DOHH2 (cell line): ENCODE measurements around the gene EDN1.

Experiments
- CTCF ChIP-seq: fragments of 200-600 bp; sonication (generic); IDR thresholded peaks from one replicate; pipeline ENCODE4 v1.5.1; 2014; ENCODE audit warnings: antibody characterized with exemption, mild to moderate bottlenecking, low read depth, low read length; ENCODE audit not compliant: poor library complexity, severe bottlenecking
- EZH2phosphoT487 ChIP-seq: fragments of 200-600 bp; sonication (generic); IDR thresholded peaks from 2 replicates; pipeline ENCODE4 v1.6.1; 2017; ENCODE audit warnings: borderline replicate concordance, mild to moderate bottlenecking, antibody characterized with exemption, low read length, moderate library complexity, mixed read lengths

GRCh38 chr6:12327988-12328387 is 37.8 kb downstream of the EDN1 start:
- TF ChIP-seq EZH2phosphoT487 = no peak
- TF ChIP-seq CTCF = no peak
